ENCODE results near the gene FAM151A. TPM values are rescaled to one million over a fixed set of nuclear protein-coding genes. Genes with fewer than 3 reads are reported as not detected.
"Not testable (repeated sequence)": the region's sequence is repeated elsewhere in the genome, so short reads cannot be mapped to it uniquely, and the experiment has no call there.

The FAM151A gene
- total and polyA plus RNA-seq, 2 donors (not counting 3 experiments of a cell fraction or from before 2014, with no cell fraction given) = not detected

DNA sequence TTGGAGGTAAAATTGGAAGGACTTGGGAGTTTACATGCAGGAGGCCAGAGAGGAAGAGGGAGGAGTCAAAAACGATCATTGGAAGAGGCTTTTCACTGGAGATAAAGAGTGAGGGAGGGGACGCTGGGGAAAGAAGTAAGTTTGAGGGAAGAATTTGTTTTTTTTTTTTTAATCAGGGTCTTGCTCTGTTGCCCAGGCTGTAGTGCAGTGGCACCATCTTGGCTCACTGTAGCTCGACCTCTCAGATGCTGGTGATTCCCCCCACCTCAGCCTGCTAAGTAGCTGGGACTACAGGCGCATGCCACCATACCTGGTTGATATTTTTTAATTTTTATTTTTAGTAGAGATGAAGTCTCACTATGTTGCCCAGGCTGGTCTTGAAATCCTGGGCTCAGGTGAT is 17.0 kb upstream of the FAM151A start:
- Histone ChIP-seq H3K27me3 (ENCODE audit: control insufficient read depth in 2 of 2, insufficient read depth in 2 of 2, low read length in 2 of 2) (peaks cover 0 to 5% of the 10 kb centered on the region in 2 experiments), H3K79me2 (ENCODE audit: control insufficient read depth, insufficient read depth, low read length) (no peaks in the 10 kb centered on the region), H3K9ac (replicated peaks; ENCODE audit: extremely low read depth, insufficient read depth, low read length) (no peak overlapping the region), H3K36me3 (ENCODE audit: control insufficient read depth in 2 of 2, extremely low read depth in 1 of 2, insufficient read depth in 2 of 2, low read length in 2 of 2) (no peaks in the 10 kb centered on the region), H3K4me3 (replicated peaks in 1 of 3; ENCODE audit: insufficient read depth in 1 of 3, low read depth in 1 of 3, low read length in 3 of 3) (no peak overlapping the region), H3K4me1 (ENCODE audit: control insufficient read depth, extremely low read depth, insufficient read depth, low read length) (no peaks in the 10 kb centered on the region), H3K4me2 (ENCODE audit: insufficient read depth, low read length) (no peak overlapping the region), H4K20me1 (replicated peaks; ENCODE audit: control insufficient read depth, extremely low read depth, insufficient read depth, low read length) (no peaks in the 10 kb centered on the region), H3K9me3 (replicated peaks; ENCODE audit: control insufficient read depth, insufficient read depth, low read length) (no peaks in the 10 kb centered on the region), H3K27ac (ENCODE audit: insufficient read depth, low read depth, low read length) (no peak overlapping the region), H3K9me1 (replicated peaks; ENCODE audit: control insufficient read depth, extremely low read depth, insufficient read depth, low read length) (no peaks in the 10 kb centered on the region), H2AFZ (ENCODE audit: low read depth, low read length) (no peak overlapping the region)
- intact Hi-C loops (cut with micrococcal nuclease) (no loop called here), dilution Hi-C loops (cut with MboI; ENCODE audit: extremely low pct_ligation_motif_present, low sequenced_read_pairs) (no loop called here)
- DNase-seq (ENCODE audit: low read depth, low spot score) = no peak
- no TSS peak for BruUV-seq (replicated peaks)
- no peak for TF ChIP-seq POLR2A (IDR thresholded peaks at IDR 0.05; ENCODE audit: low read depth, low read length)
- TF ChIP-seq, protein P1, sequence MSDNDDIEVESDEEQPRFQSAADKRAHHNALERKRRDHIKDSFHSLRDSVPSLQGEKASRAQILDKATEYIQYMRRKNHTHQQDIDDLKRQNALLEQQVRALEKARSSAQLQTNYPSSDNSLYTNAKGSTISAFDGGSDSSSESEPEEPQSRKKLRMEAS (IDR thresholded peaks at IDR 0.05; ENCODE audit: insufficient read depth, insufficient read length) = no peak
- TF ChIP-seq POLR2AphosphoS5 (IDR thresholded peaks at IDR 0.05; ENCODE audit: insufficient read depth, low read depth, low read length) = no peak
- no peak for TF ChIP-seq CTCF (IDR thresholded peaks at IDR 0.05; ENCODE audit: extremely low read depth in 1 of 2, insufficient read depth in 1 of 2, low read depth in 1 of 2, low read length in 2 of 2)
- ChIA-PET POLR2A (no interaction called here), CTCF (no interaction called here)
- no peak for FAIRE-seq

DNA sequence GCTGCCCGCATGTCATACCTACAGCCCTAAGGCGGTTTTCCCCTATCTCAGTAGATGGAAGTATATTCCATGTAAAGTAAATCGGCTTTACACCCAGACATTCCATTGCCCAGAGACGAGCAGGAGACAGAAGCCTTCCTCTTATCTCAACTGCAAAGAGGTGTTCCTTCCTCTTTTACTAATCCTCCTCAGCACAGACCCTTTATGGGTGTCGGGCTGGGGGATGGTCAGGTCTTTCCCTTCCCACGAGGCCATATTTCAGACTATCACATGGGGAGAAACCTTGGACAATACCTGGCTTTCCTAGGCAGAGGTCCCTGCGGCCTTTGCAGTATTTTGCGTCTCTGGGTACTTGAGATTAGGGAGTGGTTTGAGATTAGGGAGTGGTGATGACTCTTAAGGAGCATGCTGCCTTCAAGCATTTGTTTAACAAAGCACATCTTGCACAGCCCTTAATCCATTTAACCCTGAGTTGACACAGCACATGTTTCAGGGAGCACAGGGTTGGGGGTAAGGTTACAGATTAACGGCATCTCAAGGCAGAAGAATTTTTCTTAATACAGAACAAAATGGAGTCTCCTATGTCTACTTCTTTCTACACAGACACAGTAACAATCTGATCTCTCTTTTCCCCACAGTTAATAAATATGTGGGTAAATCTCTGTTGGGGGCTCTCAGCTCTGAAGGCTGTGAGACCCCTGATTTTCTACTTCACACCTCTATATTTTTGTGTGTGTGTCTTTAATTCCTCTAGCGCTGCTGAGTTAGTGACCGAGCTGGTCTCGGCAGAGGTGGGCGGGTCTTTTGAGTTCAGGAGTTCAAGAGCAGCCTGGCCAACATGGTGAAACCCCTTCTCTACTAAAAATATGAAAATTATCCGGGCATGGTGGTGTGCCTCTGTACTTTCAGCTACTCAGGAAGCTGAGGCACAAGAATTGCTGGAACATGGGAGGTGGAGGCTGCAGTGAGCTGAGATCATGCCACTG is 13.4 kb upstream of the FAM151A start:
- H3K4me2 ChIP-seq (ENCODE audit: insufficient read depth, low read length); H3K9me3 ChIP-seq (replicated peaks; ENCODE audit: control insufficient read depth, insufficient read depth, low read length); intact Hi-C loops (cut with micrococcal nuclease); H3K4me1 ChIP-seq (ENCODE audit: control insufficient read depth, extremely low read depth, insufficient read depth, low read length); H3K9me1 ChIP-seq (replicated peaks; ENCODE audit: control insufficient read depth, extremely low read depth, insufficient read depth, low read length); CTCF ChIA-PET; POLR2A ChIA-PET; H2AFZ ChIP-seq (ENCODE audit: low read depth, low read length); H3K79me2 ChIP-seq (ENCODE audit: control insufficient read depth, insufficient read depth, low read length); H3K9ac ChIP-seq (replicated peaks; ENCODE audit: extremely low read depth, insufficient read depth, low read length); FAIRE-seq; BruUV-seq (replicated peaks); H4K20me1 ChIP-seq (replicated peaks; ENCODE audit: control insufficient read depth, extremely low read depth, insufficient read depth, low read length); H3K27ac ChIP-seq (ENCODE audit: insufficient read depth, low read depth, low read length); H3K36me3 ChIP-seq (ENCODE audit: control insufficient read depth in 2 of 2, extremely low read depth in 1 of 2, insufficient read depth in 2 of 2, low read length in 2 of 2); dilution Hi-C loops (cut with MboI; ENCODE audit: extremely low pct_ligation_motif_present, low sequenced_read_pairs); DNase-seq (ENCODE audit: low read depth, low spot score); H3K4me3 ChIP-seq (replicated peaks in 1 of 3; ENCODE audit: insufficient read depth in 1 of 3, low read depth in 1 of 3, low read length in 3 of 3): not testable (repeated sequence)
- H3K27me3 ChIP-seq (ENCODE audit: control insufficient read depth in 2 of 2, insufficient read depth in 2 of 2, low read length in 2 of 2) = peaks cover 11 to 12% of the 10 kb centered on the region in 2 experiments

GRCh38 chr1:54635804-54636203 is 12.5 kb upstream of the FAM151A start:
- H3K4me2 ChIP-seq (ENCODE audit: insufficient read depth, low read length); H2AFZ ChIP-seq (ENCODE audit: low read depth, low read length); H3K27ac ChIP-seq (ENCODE audit: insufficient read depth, low read depth, low read length); dilution Hi-C loops (cut with MboI; ENCODE audit: extremely low pct_ligation_motif_present, low sequenced_read_pairs); FAIRE-seq; DNase-seq (ENCODE audit: low read depth, low spot score); BruUV-seq (replicated peaks); H3K9me3 ChIP-seq (replicated peaks; ENCODE audit: control insufficient read depth, insufficient read depth, low read length); H3K36me3 ChIP-seq (ENCODE audit: control insufficient read depth in 2 of 2, extremely low read depth in 1 of 2, insufficient read depth in 2 of 2, low read length in 2 of 2); H3K79me2 ChIP-seq (ENCODE audit: control insufficient read depth, insufficient read depth, low read length); H3K9ac ChIP-seq (replicated peaks; ENCODE audit: extremely low read depth, insufficient read depth, low read length); H3K4me1 ChIP-seq (ENCODE audit: control insufficient read depth, extremely low read depth, insufficient read depth, low read length); H4K20me1 ChIP-seq (replicated peaks; ENCODE audit: control insufficient read depth, extremely low read depth, insufficient read depth, low read length); POLR2A ChIA-PET; H3K9me1 ChIP-seq (replicated peaks; ENCODE audit: control insufficient read depth, extremely low read depth, insufficient read depth, low read length); intact Hi-C loops (cut with micrococcal nuclease); H3K4me3 ChIP-seq (replicated peaks in 1 of 3; ENCODE audit: insufficient read depth in 1 of 3, low read depth in 1 of 3, low read length in 3 of 3): not testable (repeated sequence)
- CTCF ChIA-PET = interaction anchor here (1.2 kb wide), 1 partner anchor 137 kb away, joined by 3 read pairs; no protein-coding TSS in a partner anchor
- peaks cover 14 to 18% of the 10 kb centered on the region in 2 experiments for H3K27me3 ChIP-seq (ENCODE audit: control insufficient read depth in 2 of 2, insufficient read depth in 2 of 2, low read length in 2 of 2)

Data from endothelial cell of umbilical vein (primary cell).